Prostate gland (tissue), 2 donors: ENCODE measurements around the gene RHBDD3. TPM values are rescaled to one million over a fixed set of nuclear protein-coding genes. Genes with fewer than 3 reads are reported as not detected.
"Not testable (repeated sequence)": the region's sequence is repeated elsewhere in the genome, so short reads cannot be mapped to it uniquely, and the experiment has no call there.

Source experiments
- DNase-seq: peaks from one replicate; pipeline ENCODE4 v3.0.0-alpha.2; 2019; ENCODE audit warnings: low spot score
- H3K27ac ChIP-seq, 2 donors: fragments of 200-600 bp; sonication (generic); 2 replicates each; pipeline ENCODE4 v1.5.1; 2017 to 2019
- H3K27me3 ChIP-seq: fragments of 200-600 bp; sonication (generic); replicated peaks from 2 replicates; pipeline ENCODE4 v1.5.1; 2019; ENCODE audit not compliant: insufficient read depth
- H3K36me3 ChIP-seq, 2 donors: fragments of 200-600 bp; sonication (generic); 1 replicate in 1 of 2; 2 replicates in 1 of 2; pipeline versions ENCODE4 v1.5.1 to v1.8.1; 2017 to 2019
- H3K4me1 ChIP-seq: fragments of 200-600 bp; sonication (generic); replicated peaks from 2 replicates; pipeline ENCODE4 v1.5.1; 2019
- H3K4me3 ChIP-seq, 2 donors: fragments of 200-600 bp; sonication (generic); 2 replicates each; pipeline ENCODE4 v1.5.1; 2017 to 2019
- H3K9me3 ChIP-seq: fragments of 200-600 bp; sonication (generic); 2 replicates; pipeline ENCODE4 v1.5.1; 2017
- CTCF ChIP-seq, 4 experiments: fragments of 200-600 bp in 2 of 4; fragments of 450-650 bp in 2 of 4; sonication (generic) in 2 of 4; IDR thresholded peaks; 1 replicate in 3 of 4; 2 replicates in 1 of 4; pipeline ENCODE4 v1.5.1; 2016 to 2019; ENCODE audit warnings: antibody characterized with exemption in 4 of 4, mild to moderate bottlenecking in 2 of 4, moderate library complexity in 2 of 4
- POLR2A ChIP-seq: fragments of 450-650 bp; IDR thresholded peaks from one replicate; pipeline ENCODE4 v1.6.1; 2016; ENCODE audit warnings: antibody characterized with exemption, mild to moderate bottlenecking
- POLR2AphosphoS5 ChIP-seq: sonication (generic); formaldehyde crosslinking; IDR thresholded peaks from one replicate; pipeline ENCODE4 v1.6.1; 2017; ENCODE audit warnings: antibody characterized with exemption
- WGBS: methylation state at CpG from one replicate; pipeline ENCODE4 v1.1.5; 2018; 5-methylcytosine and 5-hydroxymethylcytosine counted together
- intact Hi-C: fragments of 100-400 bp; cut with DNase I; formaldehyde crosslinking; loops from one replicate; pipeline ENCODE4 v1.14.2; 2022
- total RNA-seq, 2 donors: library from RNA; depleted of rRNA; stranded (reverse); fragments of >200 nt; gene quantifications; one replicate each; pipeline ENCODE4 v1.1.0, GENCODE V29; 2016

Gene RHBDD3
- total RNA-seq, 2 donors from 2014 or later = 66.9 to 74.6 TPM

GRCh38 chr22:29253561-29254285 is 14.1 kb downstream of the RHBDD3 start:
- WGBS = 68% methylated on average over 14 of the region's 14 CpGs
- H3K9me3 ChIP-seq = no peaks in the 10 kb centered on the region
- H3K4me1 ChIP-seq = no peaks in the 10 kb centered on the region
- intact Hi-C loops = no loop called here
- H3K36me3 ChIP-seq = no peaks in the 10 kb centered on the region
- H3K27me3 ChIP-seq = no peaks in the 10 kb centered on the region
- H3K27ac ChIP-seq = no peak overlapping the region
- no peak for DNase-seq
- TF ChIP-seq POLR2A (no peak), POLR2AphosphoS5 (no peak), CTCF (IDR thresholded peaks at IDR 0.05) (no peak)
- H3K4me3 ChIP-seq = no peak overlapping the region

- TF ChIP-seq POLR2AphosphoS5 (no peak), POLR2A (no peak), CTCF (IDR thresholded peaks at IDR 0.05) (no peak)
- WGBS = 95% methylated on average over 10 of the region's 10 CpGs
- no peak for DNase-seq
These were observed 15.5 kb downstream of the RHBDD3 start for GRCh38 chr22:29251981-29252911.

GRCh38 chr22:29251265-29251664 is 16.5 kb downstream of the RHBDD3 start:
- no peaks in the 10 kb centered on the region for H3K36me3 ChIP-seq
- no peaks in the 10 kb centered on the region for H3K27me3 ChIP-seq
- no peaks in the 10 kb centered on the region for H3K4me1 ChIP-seq
- intact Hi-C loops = no loop called here
- no peak overlapping the region for H3K27ac ChIP-seq
- WGBS = 92% methylated on average over 5 of the region's 5 CpGs
- no peaks in the 10 kb centered on the region for H3K9me3 ChIP-seq
- no peak for TF ChIP-seq POLR2A
- TF ChIP-seq POLR2AphosphoS5 = no peak
- TF ChIP-seq CTCF (IDR thresholded peaks at IDR 0.05) = no peak
- no peak for DNase-seq
- H3K4me3 ChIP-seq = no peak overlapping the region

More at GRCh38 chr22:29251981-29252911, 15.5 kb downstream of the RHBDD3 start:
- Histone ChIP-seq H3K4me1 (no peaks in the 10 kb centered on the region), H3K27me3 (no peaks in the 10 kb centered on the region), H3K9me3 (no peaks in the 10 kb centered on the region), H3K36me3 (no peaks in the 10 kb centered on the region), H3K4me3 (no peak overlapping the region), H3K27ac (no peak overlapping the region)
- intact Hi-C loops = no loop called here

- intact Hi-C loops = loop anchor here (5.0 to 10.0 kb wide), 2 partner anchors 173 to 646 kb away; partner anchors contain the start of gene KREMEN1
- not testable (repeated sequence) for H3K4me3 ChIP-seq, H3K9me3 ChIP-seq, H3K27ac ChIP-seq, DNase-seq, H3K4me1 ChIP-seq, H3K36me3 ChIP-seq, H3K27me3 ChIP-seq
- WGBS = 96% methylated on average over 10 of the region's 10 CpGs
These were observed 19.9 kb downstream of the RHBDD3 start for GRCh38 chr22:29247891-29248290.

- Histone ChIP-seq H3K4me3 (no peak overlapping the region), H3K4me1 (no peaks in the 10 kb centered on the region), H3K27ac (no peak overlapping the region), H3K27me3 (no peaks in the 10 kb centered on the region), H3K9me3 (no peaks in the 10 kb centered on the region), H3K36me3 (no peaks in the 10 kb centered on the region)
- no peak for TF ChIP-seq POLR2A
- TF ChIP-seq POLR2AphosphoS5 = peak; percentile 21
- TF ChIP-seq CTCF (IDR thresholded peaks at IDR 0.05) = peak; percentile 89 to 93 (median 92)
- intact Hi-C loops = loop anchor here (5.0 to 10.0 kb wide), 2 partner anchors 171 to 644 kb away; partner anchors contain the start of gene KREMEN1
- WGBS = 56% methylated on average over 9 of the region's 11 CpGs
- peak; percentile 60 for DNase-seq
These were observed 22.0 kb downstream of the RHBDD3 start for GRCh38 chr22:29245626-29246385.
